RWPE2 (cell line): ENCODE data around the gene CCL2.

Experiments
- ATAC-seq: fragments of 200-7000 bp; cut with Tn5 transposase; 3 replicates; pipeline ENCODE4 v1.9.1; 2021; ENCODE audit warnings: low read depth
- DNase-seq: peaks from one replicate; pipeline ENCODE4 v3.0.0-alpha.2; 2020; ENCODE audit warnings: low spot score
- H3K27ac ChIP-seq: fragments of 450-650 bp; 2 replicates; pipeline ENCODE4 v1.5.1; 2017; ENCODE audit warnings: mild to moderate bottlenecking; ENCODE audit not compliant: poor library complexity, severe bottlenecking
- H3K27me3 ChIP-seq: fragments of 250-450 bp; sonication (Bioruptor Pico); 2 replicates; pipeline ENCODE4 v1.5.1; 2021; ENCODE audit warnings: mild to moderate bottlenecking, moderate library complexity; ENCODE audit not compliant: insufficient read depth, poor library complexity, severe bottlenecking
- H3K36me3 ChIP-seq: fragments of 250-450 bp; sonication (Bioruptor Pico); 2 replicates; pipeline ENCODE4 v1.5.1; 2020; ENCODE audit warnings: low read depth, mild to moderate bottlenecking, moderate library complexity
- H3K4me1 ChIP-seq: fragments of 250-450 bp; sonication (Bioruptor Pico); 2 replicates; pipeline ENCODE4 v1.5.1; 2021; ENCODE audit warnings: mild to moderate bottlenecking, moderate library complexity; ENCODE audit not compliant: insufficient read depth, poor library complexity, severe bottlenecking
- H3K4me3 ChIP-seq: fragments of 250-450 bp; sonication (Bioruptor Pico); 2 replicates; pipeline ENCODE4 v1.5.1; 2021; ENCODE audit warnings: mild to moderate bottlenecking, moderate library complexity; ENCODE audit not compliant: severe bottlenecking
- H3K9me3 ChIP-seq: fragments of 250-450 bp; sonication (Bioruptor Pico); 2 replicates; pipeline ENCODE4 v1.5.1; 2021; ENCODE audit warnings: mild to moderate bottlenecking, moderate library complexity; ENCODE audit not compliant: severe bottlenecking
- CTCF ChIP-seq: fragments of 450-650 bp; IDR thresholded peaks from one replicate; pipeline ENCODE4 v1.5.1; 2017; ENCODE audit warnings: mild to moderate bottlenecking, moderate library complexity; ENCODE audit not compliant: poor library complexity, severe bottlenecking

The CCL2 gene

GRCh38 chr17:34299956-34300577 lies 45.0 kb downstream of the CCL2 start:
- no peak overlapping the region for H3K4me3 ChIP-seq
- no peak overlapping the region for H3K27ac ChIP-seq
- no peak for TF ChIP-seq CTCF
- H3K4me1 ChIP-seq = no peaks in the 10 kb centered on the region
- DNase-seq (no peak), ATAC-seq (peak; percentile 59)
- H3K27me3 ChIP-seq = no peaks in the 10 kb centered on the region
- no peaks in the 10 kb centered on the region for H3K36me3 ChIP-seq
- no peaks in the 10 kb centered on the region for H3K9me3 ChIP-seq

- no peaks in the 10 kb centered on the region for H3K27me3 ChIP-seq
- DNase-seq (no peak), ATAC-seq (peak; percentile 61)
- no peak overlapping the region for H3K27ac ChIP-seq
- no peaks in the 10 kb centered on the region for H3K9me3 ChIP-seq
- H3K36me3 ChIP-seq = no peaks in the 10 kb centered on the region
- TF ChIP-seq CTCF = no peak
- no peak overlapping the region for H3K4me3 ChIP-seq
- H3K4me1 ChIP-seq = no peaks in the 10 kb centered on the region
These were observed 45.7 kb downstream of the CCL2 start for GRCh38 chr17:34300652-34301370.

GRCh38 chr17:34301986-34302385 lies 46.9 kb downstream of the CCL2 start:
- no peak for DNase-seq
- no peaks in the 10 kb centered on the region for H3K4me1 ChIP-seq
- H3K9me3 ChIP-seq = no peaks in the 10 kb centered on the region
- no peaks in the 10 kb centered on the region for H3K36me3 ChIP-seq
- ATAC-seq = no peak
- H3K4me3 ChIP-seq = no peak overlapping the region
- no peak for TF ChIP-seq CTCF
- H3K27ac ChIP-seq = no peak overlapping the region
- no peaks in the 10 kb centered on the region for H3K27me3 ChIP-seq

GRCh38 chr17:34302636-34303035 lies 47.6 kb downstream of the CCL2 start:
- H3K9me3 ChIP-seq = no peaks in the 10 kb centered on the region
- no peak for TF ChIP-seq CTCF
- H3K27ac ChIP-seq = no peak overlapping the region
- H3K4me1 ChIP-seq = no peaks in the 10 kb centered on the region
- no peak overlapping the region for H3K4me3 ChIP-seq
- DNase-seq (no peak), ATAC-seq (no peak)
- H3K36me3 ChIP-seq = no peaks in the 10 kb centered on the region
- peaks cover 1% of the 10 kb centered on the region for H3K27me3 ChIP-seq

GRCh38 chr17:34303606-34304005 lies 48.5 kb downstream of the CCL2 start:
- Histone ChIP-seq H3K27me3 (peaks cover 4% of the 10 kb centered on the region), H3K36me3 (no peaks in the 10 kb centered on the region), H3K4me3 (no peak overlapping the region), H3K9me3 (no peaks in the 10 kb centered on the region), H3K27ac (no peak overlapping the region), H3K4me1 (no peaks in the 10 kb centered on the region)
- TF ChIP-seq CTCF = no peak
- DNase-seq (no peak), ATAC-seq (no peak)
